ENCODE measurements around the gene MBTPS2.
"Not testable (repeated sequence)": the region's sequence is repeated elsewhere in the genome, so short reads cannot be mapped to it uniquely, and the experiment has no call there.

The MBTPS2 gene

DNA sequence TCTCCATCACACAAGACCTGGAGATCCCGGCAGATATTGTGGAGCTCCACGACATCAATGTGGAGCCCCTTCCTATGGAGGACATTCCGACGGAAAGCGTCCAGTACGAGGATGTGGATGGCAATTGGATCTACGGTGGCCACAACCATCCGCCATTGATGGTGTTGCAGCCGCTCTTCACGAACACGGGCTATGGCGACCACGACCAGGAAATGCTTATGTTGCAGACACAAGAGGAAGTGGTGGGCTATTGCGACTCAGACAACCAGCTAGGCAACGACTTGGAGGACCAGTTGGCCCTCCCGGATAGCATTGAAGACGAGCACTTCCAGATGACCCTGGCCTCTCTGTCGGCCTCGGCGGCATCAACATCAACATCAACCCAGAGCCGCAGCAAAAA is 17.1 kb downstream of the MBTPS2 start:
- in situ Hi-C loops (cut with MboI; ENCODE audit: low sequenced_read_pairs): no loop called here

DNA sequence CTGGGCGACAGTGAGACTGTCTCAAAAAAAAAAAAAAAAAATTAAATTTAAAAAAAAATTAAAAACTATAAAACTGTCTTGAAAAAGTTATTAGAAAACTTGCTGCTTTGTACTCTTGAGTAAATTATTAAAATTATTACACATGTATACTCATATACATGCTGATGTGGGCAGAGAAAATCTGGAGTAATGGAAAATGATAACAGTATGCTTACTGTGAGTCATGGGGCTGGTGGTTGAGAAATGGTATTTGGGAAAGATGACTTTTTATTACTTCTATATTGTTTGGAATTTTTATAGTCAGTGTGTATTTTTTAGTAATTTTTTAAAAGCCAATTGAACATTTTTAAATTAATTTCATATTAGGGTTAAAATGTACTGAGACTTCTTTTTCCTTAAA is 23.8 kb downstream of the MBTPS2 start:
- in situ Hi-C loops (cut with MboI; ENCODE audit: low sequenced_read_pairs): no loop called here

DNA sequence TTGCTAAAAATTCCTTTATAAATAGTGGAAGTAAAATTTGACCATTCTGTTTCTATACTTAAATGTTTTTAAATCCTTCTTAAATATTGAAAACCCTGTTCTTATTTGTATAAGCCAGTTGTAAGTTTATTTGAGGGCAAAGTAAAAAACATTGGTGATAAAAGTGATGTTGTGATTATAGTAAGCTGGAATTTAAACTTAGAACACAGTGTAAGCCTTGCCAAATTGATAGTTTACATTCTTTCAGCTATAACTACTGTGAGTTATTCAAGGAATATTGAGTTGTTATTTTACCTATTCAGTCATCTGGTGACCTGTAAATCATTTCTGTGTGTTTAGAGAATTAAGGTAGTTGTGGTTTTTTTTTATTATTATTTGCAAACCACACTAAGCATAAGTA is 26.0 kb downstream of the MBTPS2 start:
- in situ Hi-C loops (cut with MboI; ENCODE audit: low sequenced_read_pairs): no loop called here

DNA sequence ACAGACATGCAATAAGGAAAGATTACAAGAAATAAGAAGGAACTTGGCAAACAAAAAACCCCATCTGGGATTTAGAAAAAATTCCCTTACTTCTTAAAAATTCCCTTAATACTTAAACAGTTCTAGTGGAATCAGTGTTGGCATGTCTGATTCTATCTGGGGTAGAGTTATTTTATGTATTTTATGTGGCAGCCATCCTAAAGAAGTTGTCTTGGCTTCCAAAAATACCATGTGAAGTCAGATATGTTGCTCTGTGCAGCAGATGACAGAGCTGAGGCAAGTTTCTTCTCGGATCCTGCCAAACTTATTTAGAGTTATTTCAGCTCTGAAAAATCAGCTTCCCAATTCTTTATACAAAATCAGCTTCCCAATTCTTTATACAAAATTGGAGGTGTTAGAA is 31.1 kb downstream of the MBTPS2 start:
- in situ Hi-C loops (cut with MboI; ENCODE audit: low sequenced_read_pairs): no loop called here

DNA sequence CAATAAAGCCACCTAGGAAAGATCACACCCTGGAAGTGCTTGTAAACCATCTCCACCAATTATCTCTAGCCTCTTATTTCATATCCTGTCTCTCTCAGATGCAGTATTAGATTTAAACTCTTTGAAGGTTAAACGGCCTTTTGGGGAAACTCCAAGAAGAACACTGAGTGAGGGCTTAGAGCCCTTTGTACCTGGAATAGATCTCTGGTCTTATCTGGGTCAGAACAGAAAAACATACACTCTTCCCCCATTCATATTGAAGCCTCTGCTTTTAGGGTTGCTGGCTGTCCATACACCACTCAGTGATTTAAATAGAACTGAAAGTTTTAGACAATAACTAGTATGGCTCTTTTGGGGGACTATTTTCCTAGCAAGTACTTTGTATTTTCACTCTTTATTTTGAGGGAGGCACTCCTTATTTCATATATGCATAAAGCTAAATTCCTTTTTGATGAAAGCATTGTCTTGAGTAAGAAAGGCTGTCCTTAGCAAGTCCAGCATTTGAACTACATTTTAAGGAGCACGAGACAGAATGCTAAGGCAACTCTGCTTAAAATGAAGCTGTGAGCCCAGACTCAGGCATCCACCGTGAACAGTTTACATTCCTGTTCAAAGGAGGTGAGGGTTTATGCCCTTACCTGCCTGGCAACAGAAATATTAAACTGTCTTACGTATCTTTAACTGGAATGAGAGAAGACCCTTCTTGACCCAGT is 33.8 kb downstream of the MBTPS2 start:
- in situ Hi-C loops (cut with MboI; ENCODE audit: low sequenced_read_pairs): no loop called here

DNA sequence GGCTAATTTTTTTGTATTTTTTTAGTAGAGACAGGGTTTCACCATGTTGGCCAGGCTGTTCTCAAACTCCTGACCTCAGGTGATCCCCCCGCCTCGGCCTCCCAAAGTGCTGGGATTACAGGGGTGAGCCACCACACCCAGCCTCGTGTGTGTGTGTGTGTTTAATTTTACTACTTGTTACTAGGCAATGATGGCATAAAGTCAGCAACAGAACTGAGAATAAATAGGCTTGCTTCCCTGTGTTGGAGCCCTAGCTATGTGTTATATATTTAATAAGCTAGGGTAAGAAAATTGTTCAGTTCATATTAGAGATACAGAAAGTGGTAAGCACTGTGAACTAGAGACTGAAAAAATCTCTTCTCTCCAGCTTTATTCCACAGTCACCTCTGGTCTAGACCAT is 34.8 kb downstream of the MBTPS2 start:
- in situ Hi-C loops (cut with MboI; ENCODE audit: low sequenced_read_pairs): not testable (repeated sequence)

DNA sequence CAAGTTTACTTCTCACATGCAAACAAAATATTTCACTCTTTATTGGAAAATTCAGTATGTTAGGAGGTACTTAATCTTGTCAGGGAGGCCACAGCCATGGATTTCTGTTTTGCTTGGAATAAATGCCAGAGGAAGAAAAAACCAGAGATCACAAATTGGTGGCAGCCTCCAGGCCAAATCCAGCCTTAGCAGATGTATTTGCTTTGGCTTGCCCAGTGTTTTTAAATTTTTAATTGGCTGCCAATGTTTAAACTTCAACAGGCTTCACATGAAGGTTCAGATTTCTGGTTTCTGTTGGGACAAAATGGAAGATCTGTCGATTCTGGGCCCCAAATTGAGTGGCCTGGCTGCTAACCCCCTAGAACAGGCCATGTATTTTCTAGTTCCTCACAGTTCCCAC is 35.6 kb downstream of the MBTPS2 start:
- in situ Hi-C loops (cut with MboI; ENCODE audit: low sequenced_read_pairs): no loop called here

DNA sequence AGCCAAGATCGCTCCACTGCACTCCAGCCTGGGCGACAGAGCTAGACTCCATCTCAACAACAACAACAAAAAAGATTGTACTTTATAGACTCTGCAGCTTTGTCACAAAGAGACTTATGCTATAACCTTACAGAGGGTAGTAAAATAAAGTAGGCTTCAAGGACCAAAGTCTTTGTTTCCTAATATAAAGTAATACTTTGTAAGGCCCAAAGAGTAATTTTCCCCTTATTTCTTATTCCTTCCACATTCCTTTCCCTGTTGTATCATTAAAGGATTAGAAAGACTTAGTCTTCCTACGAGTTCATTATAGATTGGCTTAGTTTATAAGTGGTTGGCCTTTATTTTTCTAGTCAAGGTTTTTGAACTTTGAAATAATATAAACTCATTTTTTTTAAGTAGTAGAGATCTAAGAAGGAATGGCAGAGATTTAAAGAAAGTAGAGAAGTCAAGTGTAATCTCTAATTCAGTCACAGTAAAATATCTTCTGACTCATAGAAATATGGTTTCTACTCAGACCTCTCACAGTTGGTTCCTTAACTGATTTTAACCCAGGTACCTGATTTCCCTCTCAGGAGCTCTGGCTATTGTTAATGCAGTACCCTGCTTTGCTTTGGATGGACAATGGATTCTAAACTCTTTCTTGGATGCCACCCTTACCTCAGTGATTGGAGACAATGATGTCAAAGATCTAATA is 42.6 kb downstream of the MBTPS2 start:
- in situ Hi-C loops (cut with MboI; ENCODE audit: low sequenced_read_pairs): no loop called here

DNA sequence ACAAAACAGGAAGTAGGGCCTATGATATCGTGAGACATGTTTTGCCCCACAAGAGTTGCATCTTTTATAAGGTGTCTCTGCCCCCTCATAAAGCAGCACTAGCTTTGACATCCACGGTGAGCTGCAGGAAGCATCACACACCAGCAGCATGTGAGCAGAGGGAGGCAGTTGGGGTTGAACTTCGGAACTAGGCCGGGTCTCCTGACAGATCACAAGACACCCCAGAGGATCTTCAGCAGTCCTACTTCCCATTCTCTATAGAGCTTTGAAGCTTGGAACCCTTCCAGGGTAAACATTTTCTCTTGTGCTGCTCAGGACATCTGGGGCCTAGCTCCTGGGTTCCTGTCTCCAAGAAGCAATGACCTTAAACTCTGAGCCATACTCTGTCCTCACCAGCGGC is 43.8 kb downstream of the MBTPS2 start:
- in situ Hi-C loops (cut with MboI; ENCODE audit: low sequenced_read_pairs): no loop called here

DNA sequence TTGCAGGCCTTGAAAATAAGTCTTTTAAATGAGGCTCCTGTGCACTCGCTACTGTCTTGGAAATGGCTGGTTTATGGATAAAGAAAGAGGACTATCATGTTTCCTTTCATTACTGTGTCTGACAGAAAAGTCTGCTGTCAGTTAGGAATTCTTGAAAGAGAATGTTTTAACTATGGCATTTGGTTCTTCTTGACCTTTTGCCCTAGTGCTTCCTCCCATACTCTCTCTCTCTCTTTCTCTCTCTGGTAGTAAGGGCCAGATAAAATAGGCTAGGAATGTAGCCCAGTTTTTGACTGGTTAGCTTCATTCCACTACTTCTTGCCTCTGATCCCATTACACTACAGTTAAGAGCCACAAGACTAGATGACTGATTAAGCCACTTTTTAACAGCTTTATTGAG is 46.2 kb downstream of the MBTPS2 start:
- in situ Hi-C loops (cut with MboI; ENCODE audit: low sequenced_read_pairs): no loop called here

DNA sequence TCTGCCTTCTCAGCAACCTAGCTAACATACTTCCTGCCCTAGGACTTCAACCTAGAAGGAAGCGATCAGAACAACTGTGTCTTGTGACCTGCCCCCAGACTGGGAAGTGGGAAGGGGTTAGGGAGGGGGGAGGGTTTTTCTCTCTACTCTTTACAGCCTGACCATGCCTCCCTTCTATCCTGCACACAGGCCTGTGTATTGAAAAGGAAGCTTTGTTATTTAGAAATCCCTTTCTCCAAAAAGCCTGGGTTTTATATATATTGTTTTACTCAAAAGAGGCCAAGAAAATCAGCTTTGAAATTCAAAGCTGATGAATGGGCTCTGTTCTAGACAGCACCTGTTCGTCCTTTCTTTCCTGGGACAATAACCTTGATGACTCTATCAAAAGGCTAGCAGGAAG is 65.9 kb downstream of the MBTPS2 start:
- in situ Hi-C loops (cut with MboI; ENCODE audit: low sequenced_read_pairs): no loop called here

DNA sequence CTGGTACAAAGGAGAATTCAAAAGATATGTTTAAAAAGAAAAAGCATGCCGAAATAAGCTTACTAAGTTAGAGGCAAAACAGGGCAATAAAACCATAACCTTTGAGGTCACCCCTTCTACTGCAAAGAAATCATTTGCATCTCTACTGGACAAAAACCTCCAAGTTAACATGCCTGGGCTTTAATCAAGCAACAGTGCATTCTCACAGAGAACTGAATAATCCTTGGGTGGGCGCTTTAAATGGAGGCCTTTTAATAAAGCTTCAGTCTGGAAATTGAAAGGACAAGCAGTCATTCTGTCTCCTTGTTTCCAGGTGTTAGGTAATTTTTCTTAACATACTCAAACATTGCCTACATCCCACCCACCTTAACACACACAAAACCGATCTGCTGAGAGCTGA is 66.5 kb downstream of the MBTPS2 start:
- in situ Hi-C loops (cut with MboI; ENCODE audit: low sequenced_read_pairs): no loop called here

DNA sequence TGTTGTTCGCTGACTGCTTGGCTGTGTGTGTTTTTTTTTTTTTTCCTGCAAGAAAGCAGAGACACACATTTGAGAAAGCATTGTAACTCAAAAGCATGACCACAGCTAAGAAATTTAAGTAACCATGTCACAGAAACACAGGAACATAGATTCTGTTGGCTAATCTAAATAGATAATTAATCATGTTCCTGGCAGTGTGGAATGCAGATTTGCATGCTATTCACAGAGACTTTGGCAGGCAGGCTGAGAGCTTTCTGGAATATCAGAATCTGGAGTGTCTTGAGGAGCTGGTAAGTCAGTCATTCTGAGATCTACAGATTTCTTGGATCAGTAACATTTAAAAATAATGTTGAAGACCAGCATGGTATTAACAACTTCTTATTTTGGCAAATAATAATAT is 67.8 kb downstream of the MBTPS2 start:
- in situ Hi-C loops (cut with MboI; ENCODE audit: low sequenced_read_pairs): no loop called here

DNA sequence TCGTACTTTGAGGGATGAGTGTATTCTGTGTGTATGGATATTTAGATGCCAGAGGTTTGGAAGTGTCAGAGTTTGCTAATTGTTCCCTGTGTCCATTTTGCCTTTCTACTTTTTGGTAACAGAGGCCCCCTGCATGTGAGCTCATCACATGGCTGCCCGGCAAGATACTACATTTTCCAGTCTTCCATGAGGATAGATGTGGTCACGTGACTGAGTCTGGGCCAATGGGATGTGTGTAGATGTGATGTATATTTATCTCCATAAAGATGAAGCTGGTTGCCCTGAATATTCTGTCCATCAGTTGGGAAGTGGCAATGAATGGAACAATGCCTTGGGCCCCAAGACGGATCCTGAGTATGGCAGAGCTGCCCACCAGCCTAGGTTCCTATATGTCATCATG is 72.1 kb downstream of the MBTPS2 start:
- in situ Hi-C loops (cut with MboI; ENCODE audit: low sequenced_read_pairs): no loop called here

DNA sequence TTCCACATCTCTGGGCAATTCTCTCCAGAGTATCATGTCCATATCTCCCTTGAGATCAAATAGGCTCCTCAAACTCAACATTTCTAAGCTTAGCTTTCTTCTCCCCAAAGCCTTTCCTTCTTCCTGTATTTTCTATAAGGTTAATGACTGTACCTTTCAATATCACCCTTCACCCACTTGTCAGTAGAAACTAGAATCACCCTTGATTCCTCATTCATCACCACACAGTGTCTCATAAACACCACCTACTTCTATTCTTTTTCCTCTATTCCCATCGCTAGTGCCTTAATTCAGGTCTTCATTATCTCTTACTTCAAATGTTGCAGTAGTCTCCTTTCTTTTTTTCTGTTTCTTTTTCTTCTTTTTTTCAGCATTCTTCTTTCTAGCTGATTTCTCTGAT is 72.8 kb downstream of the MBTPS2 start:
- in situ Hi-C loops (cut with MboI; ENCODE audit: low sequenced_read_pairs): no loop called here

DNA sequence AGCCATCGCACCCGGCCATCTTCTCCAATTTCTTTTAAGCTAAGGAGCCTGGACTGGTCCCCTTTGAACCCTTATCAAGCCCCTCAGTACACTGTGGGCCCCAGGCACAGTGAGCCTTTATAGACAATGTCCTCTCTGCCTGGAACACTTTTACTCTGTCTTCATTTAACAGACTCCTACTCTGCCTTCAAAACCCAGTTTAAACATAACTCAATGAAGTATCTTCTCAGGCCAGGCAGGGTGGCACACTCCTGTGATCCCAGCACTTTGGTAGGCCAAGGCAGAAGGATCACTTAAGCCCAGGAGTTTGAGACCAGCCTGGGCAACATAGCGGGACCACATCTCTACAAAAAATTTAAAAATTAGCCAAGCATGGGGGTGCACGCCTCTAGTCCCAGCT is 73.6 kb downstream of the MBTPS2 start:
- in situ Hi-C loops (cut with MboI; ENCODE audit: low sequenced_read_pairs): no loop called here

DNA sequence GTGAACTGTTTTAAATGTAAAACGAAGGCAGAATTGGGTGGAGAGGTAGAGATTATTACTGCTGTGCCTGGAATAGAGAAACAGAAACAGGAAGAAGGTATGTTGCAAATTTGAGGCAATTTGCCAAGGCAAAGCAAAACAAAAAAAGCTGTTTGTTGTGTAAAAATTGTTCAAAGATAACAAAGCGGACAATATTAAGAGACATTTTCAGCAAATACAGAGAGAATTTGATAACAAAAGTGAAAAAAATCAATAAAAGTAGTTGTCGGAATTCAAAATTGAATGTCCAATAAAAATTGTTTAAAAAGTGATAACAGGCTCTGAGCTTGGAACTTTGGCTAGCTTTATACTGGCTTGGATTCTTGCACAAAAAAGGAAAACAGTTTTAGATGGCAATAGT is 86.7 kb downstream of the MBTPS2 start:
- in situ Hi-C loops (cut with MboI; ENCODE audit: low sequenced_read_pairs): no loop called here

DNA sequence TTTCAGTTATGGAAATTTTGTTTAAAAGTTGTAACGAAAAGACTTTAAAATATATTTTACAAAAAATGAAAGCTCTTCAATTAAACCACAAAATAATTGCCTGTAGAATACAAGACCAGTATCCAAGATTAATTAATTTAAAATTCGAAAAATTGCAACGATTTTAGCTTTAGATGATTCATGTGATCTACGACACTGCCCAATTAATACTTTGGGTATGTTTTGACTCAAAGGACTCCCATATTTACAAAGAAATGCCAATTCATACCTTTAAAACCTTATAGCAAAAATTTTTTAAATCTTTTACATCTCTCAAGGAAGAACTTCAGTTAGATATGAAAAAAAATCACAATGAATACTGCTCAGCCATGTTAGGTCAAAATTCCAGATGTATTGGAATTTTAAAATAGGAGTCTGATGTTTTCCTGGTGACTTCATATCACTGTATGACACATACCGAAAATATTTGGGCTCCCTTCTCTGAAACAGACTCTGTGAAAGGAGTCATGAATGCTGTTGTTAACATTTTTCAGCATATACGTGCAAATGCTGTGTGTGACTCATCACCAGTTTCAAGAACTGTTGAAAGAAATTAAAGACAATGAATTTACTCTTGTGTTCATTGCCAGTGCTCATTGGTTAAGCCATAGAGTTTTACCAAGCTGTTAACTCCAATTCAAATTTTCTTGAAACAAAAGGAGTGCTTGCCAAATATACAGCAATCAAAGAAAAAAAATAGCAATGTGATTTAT is 87.3 kb downstream of the MBTPS2 start:
- in situ Hi-C loops (cut with MboI; ENCODE audit: low sequenced_read_pairs): no loop called here

DNA sequence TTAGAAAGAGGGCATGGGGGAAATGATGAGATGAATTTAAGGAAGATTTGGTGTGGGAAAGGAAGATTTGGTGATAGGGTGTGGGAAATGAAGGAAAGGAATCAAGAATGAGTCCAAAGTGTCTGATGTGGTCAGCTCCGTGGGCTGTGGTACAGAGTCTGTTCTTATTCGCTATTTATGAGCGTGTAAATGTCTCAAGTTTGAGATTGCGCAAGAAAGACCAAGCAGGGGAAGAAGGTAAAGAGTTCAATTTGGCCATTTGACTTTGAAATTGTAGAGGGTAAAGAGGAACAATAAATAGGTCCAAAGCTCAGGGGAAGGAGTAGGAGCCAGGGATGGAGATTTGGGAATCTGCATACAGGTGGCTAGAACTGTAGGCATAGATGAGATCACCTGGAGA is 89.8 kb downstream of the MBTPS2 start:
- in situ Hi-C loops (cut with MboI; ENCODE audit: low sequenced_read_pairs): no loop called here

DNA sequence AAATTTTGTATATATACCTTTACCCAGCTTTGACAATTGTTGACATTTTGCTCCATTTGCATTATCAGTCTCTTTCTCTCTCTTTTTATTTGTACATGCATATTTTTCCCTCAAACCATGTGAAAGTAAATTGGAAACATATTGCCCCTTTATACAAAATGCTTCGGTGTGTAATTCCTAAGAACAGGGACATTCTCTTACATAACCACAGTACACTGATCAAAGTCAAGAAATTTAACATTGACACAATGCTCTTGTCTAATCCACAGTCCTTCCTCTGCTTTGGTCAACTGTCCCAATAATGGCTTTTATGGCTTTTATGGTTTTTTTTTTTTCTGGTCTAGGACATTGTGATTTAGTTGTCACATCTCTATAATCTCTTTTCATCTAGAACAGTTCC is 91.6 kb downstream of the MBTPS2 start:
- in situ Hi-C loops (cut with MboI; ENCODE audit: low sequenced_read_pairs): no loop called here

DNA sequence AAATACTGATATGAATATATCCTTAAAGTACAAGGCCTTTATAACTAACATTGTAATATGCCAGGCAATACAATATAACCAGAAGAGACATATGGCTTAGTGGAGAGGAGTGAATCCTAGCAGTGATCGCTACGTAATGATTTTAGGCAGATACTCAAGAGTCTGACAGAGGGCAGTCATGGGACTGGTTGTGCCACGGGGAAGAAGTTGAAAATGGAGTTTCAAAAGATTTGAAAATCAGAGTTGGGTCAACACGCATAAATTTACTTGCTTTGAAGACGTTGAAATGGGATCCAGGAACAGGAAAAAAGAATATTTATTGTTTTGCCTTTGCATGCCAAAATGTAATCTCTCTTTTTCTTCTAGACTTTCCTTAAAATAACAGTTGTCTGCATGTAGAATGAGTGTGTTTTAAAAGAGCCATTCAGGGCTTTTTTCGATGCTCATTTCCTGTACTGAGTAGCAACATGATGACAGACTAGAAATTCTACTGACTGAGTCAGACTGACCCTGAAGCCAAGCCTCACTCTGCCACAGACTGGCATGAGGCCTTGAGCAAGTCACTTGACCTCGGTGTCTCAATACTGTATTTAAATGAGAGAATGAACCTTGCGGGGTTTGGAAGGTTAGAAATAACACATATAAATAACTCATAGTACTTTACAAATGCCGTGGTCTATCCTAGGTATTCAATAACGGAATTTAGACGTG is 93.0 kb downstream of the MBTPS2 start:
- in situ Hi-C loops (cut with MboI; ENCODE audit: low sequenced_read_pairs): no loop called here

DNA sequence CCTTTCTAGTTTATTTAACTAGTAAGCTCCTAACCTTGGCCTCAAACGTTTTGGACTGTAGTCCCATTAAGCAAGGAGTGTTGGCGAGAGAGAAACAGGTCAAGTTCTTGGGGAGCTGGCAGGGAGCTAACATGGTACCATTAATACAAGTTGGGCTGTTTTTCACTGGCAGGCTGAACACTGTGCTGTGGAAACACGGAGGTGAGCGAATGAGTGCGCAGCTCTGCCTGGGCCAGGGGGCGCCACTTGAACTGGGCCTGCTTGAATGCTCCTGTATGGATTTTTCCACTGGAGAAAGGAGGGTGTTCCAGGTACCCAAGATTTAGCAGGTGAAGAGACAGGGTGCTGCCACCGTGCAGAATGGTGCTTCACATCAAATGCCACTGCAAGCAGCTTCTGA is 93.7 kb downstream of the MBTPS2 start:
- in situ Hi-C loops (cut with MboI; ENCODE audit: low sequenced_read_pairs): no loop called here

All from HL-60/S4 (cell line).